Activated CD4-positive, alpha-beta T cell treated with anti-CD3 and anti-CD28 coated beads for 1 hour (primary cell): ENCODE measurements around the gene ZNF546.
A peak's percentile ranks its signal among the peaks of the same experiment; 100 is the strongest.
"Not testable (repeated sequence)": the region's sequence is repeated elsewhere in the genome, so short reads cannot be mapped to it uniquely, and the experiment has no call there.

Experiments
- DNase-seq: peaks from one replicate; pipeline ENCODE4 v3.0.0-alpha.2; 2020

ZNF546 gene

GRCh38 chr19:39996811-39997637 lies at the start of gene ZNF546:
Gene ZNF546, plus strand, starts transcription at chr19:39997060. Its CDS starts 1,267 bp downstream, at chr19:39998327.
- DNase-seq = peak; percentile 86

GRCh38 chr19:39949026-39949747 lies 47.7 kb upstream of the ZNF546 start:
- no peak for DNase-seq

- no peak for DNase-seq
Observed at GRCh38 chr19:39951065-39951650, 45.7 kb upstream of the ZNF546 start.

- DNase-seq = no peak
Observed at GRCh38 chr19:39951686-39952085, 45.2 kb upstream of the ZNF546 start.

GRCh38 chr19:39953915-39954314 lies 42.9 kb upstream of the ZNF546 start:
- no peak for DNase-seq

- not testable (repeated sequence) for DNase-seq
Observed at GRCh38 chr19:39957886-39958285, 39.0 kb upstream of the ZNF546 start.

GRCh38 chr19:39958942-39959341 lies 37.9 kb upstream of the ZNF546 start:
- DNase-seq = not testable (repeated sequence)

GRCh38 chr19:39959407-39959806 lies 37.5 kb upstream of the ZNF546 start:
- not testable (repeated sequence) for DNase-seq

- DNase-seq = no peak
Observed at GRCh38 chr19:39963898-39964297, 33.0 kb upstream of the ZNF546 start.

GRCh38 chr19:39966617-39967016 lies 30.2 kb upstream of the ZNF546 start:
- no peak for DNase-seq

- no peak for DNase-seq
Observed at GRCh38 chr19:39967561-39967960, 29.3 kb upstream of the ZNF546 start.

- DNase-seq = no peak
Observed at GRCh38 chr19:39968789-39969188, 28.1 kb upstream of the ZNF546 start.

- DNase-seq = no peak
Observed at GRCh38 chr19:39969266-39969665, 27.6 kb upstream of the ZNF546 start.

- no peak for DNase-seq
Observed at GRCh38 chr19:39969681-39970424, 27.0 kb upstream of the ZNF546 start.

- no peak for DNase-seq
Observed at GRCh38 chr19:39970425-39970674, 26.5 kb upstream of the ZNF546 start.

- DNase-seq = peak; percentile 99
Observed at GRCh38 chr19:39970675-39971379, 26.0 kb upstream of the ZNF546 start, which contains the start of gene PSMC4. Gene PSMC4, plus strand, starts transcription at chr19:39971165. Its CDS starts 38 bp downstream, at chr19:39971203.

GRCh38 chr19:39971380-39972035 lies 25.4 kb upstream of the ZNF546 start:
- no peak for DNase-seq

- no peak for DNase-seq
Observed at GRCh38 chr19:39974377-39975155, 22.3 kb upstream of the ZNF546 start.

GRCh38 chr19:39982883-39983282 lies 14.0 kb upstream of the ZNF546 start:
- no peak for DNase-seq

GRCh38 chr19:39983695-39984300 lies 13.1 kb upstream of the ZNF546 start:
- no peak for DNase-seq

GRCh38 chr19:39986643-39987042 lies 10.2 kb upstream of the ZNF546 start:
- DNase-seq = no peak
